Skeletal muscle cell (primary cell): ENCODE data around the gene TMEM63A.
"Not testable (repeated sequence)": the region's sequence is repeated elsewhere in the genome, so short reads cannot be mapped to it uniquely, and the experiment has no call there.

ENCODE experiments used
- DNase-seq: peaks from one replicate; pipeline ENCODE4 v3.0.0-alpha.2; 2010; ENCODE audit warnings: low read depth
- H3K4me3 ChIP-seq: 2 replicates; pipeline ENCODE4 v1.5.1; 2011; ENCODE audit warnings: low read depth, mild to moderate bottlenecking, control low read depth, low read length, moderate library complexity

Gene TMEM63A

DNA sequence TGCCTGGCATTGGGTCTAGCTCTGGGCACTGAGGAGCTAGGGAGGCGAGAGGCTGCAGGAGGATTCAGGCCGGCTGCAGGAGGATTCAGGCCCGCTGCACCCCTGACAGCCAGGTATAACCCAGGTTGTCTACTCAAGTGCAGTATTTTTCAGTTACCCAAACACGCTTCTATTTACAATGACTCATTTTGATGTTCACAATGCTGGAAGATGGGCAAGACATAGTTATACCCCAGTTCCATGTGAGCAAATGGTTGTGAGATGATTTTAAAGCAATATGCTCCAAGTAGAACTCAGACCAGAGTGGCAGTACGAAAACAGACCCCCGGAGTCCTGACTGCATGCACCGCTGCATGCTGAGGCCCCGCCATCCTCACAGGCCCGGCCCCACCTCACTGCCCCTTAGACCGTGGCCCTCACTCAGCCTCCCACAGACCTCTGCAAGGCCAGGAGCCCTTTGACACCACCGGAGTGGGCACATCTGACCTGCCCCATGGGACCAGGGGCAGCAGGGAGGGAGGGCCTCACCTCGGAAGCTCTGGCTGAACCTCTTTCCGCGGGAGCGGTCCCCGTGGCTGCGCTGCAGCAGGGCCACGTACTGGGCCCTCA, 6.2 kb upstream of the TMEM63A start:
- DNase-seq, result no peak

DNA sequence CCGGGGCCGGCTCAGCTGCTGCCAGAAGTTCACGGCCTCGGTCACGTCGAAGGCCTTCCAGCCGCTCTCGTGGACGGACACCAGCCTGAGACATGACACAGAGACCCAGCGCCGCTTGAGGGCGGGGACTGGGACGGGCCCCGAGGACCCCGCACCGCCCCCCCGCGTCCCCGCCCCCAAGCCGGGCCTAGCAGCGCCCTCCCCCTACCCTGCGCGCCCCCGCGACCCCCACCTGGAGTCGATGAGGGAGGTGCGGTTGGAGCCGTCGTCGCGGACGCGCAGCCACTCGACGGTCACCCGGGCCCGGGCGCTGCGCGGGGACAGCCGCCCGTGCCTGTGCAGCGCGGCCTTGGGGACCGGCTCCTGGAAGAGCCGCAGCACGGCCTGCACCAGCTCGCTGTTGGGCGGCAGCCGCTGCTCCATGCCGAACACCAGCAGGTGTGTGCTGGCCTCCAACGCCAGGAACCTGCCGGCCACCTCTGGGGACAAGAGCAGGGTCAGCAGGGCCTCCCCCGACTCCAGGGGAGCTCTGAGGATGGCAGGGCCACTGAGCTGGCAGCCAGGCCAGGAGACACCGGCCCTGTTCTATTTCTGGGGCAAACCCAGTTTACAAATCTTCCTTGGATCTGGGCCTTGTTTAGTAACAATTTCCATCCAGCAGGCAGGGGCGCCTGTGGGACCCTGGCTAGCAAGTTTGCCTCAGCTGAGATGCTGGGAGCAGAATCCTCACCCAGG, 5.5 kb upstream of the TMEM63A start:
- not testable (repeated sequence) for DNase-seq, H3K4me3 ChIP-seq

More for the DNA sequence above, 6.2 kb upstream of the TMEM63A start:
- H3K4me3 ChIP-seq, result no peak overlapping the region

DNA sequence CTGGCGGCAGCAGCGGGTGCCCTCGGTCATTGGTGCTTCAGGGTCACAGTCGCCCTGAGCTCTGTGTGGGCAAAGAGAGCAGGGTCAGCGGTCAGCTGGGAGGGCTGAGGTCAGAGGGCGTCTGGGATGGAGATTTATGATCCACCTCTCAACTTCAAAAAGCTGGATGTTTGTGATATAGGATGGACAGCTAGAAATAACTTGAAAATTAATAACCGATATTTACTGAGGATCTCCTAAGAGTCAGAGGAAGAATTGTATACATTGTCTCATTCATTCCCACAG, 4.8 kb upstream of the TMEM63A start:
- no peak for DNase-seq
- H3K4me3 ChIP-seq, result no peak overlapping the region

DNA sequence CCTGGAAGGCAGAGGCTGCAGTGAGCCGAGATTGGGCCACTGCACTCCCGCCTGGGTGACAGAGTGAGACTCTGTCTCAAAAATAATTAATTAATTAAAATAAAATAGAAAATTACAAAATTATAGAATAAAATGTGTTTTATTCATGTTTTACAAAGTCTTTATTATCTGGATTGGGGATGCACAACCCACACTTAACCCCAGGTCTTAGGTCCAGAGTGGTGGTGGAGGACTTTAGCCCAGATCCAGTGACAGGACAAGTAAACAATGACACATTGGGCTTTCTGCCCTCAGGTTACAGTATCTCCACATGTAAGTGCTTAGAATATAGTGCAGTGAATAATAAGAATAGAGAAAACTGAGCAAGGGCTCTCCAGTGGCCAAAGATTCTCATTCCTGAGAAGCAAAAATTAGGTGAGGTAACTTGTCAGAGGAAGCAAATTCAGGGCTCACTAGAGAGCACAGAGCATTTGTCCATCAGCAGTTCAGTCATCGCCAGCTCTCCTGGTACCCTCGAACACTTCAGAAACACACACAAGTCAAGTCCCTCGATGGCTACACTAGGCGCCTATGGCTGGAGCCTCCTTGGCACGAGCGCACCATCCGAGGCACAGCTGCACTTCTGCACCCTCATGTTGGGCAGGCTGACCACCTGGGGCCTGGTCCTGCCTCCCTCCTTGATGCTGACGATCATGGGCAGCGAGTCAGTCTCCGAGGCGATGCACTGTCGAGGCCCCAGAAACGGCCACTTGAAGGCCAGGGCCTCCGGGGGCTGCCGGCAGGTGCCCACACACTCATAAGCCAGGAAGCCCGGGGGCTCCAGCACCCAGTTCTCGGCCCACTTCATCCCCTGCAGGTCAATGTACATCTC, 4.2 kb upstream of the TMEM63A start:
- H3K4me3 ChIP-seq, result no peak overlapping the region
- no peak for DNase-seq

DNA sequence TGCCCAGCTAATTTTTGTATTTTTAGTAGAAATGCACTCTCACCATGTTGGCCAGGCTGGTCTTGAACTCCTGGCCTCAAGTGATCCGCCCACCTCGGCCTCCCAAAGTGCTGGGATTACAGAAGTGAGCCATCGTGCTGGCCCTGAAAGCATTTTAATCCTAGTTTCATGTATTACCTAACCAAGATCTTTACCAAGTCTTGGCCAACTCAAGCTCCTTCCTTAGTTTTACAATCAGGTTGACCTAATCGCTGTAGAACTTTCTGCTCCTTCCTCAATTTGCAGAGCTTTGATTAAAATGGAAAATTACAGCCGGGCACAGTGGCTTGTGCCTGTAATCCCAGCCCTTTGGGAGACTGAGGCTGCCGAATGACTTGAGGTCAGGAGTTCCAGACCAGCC, 3.2 kb upstream of the TMEM63A start:
- DNase-seq, result no peak
- no peak overlapping the region for H3K4me3 ChIP-seq

DNA sequence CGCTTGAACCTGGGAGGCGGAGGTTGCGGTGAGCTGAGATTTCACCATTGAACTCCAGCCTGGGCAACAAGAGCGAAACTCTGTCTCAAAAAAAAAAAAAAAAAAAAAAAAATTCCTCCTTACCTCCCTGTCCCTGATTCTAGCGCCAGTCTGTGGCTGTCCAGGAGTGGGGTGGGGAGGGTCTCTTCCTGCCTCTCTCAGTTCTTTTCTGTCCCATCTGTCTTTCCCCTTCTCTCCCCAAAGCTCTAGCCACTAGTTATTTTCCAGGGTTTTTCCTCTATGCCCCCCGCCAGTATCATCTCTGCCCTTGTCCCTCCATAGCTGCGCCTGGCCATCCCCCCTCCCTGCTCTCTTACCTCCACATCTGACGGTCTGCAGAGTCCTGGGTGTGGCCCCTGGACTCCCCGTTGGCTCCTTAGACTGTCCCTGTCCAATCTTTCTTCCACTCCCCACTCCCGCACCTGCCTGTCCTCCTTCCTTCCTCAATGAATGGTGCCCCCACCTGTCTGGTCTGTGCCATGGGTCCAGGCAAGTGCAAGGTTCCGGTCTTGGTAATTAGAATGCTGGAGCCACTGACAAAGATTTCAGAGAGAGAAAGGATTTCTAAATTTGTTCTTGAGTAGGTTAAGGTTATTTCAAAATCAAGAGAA, 1.6 kb upstream of the TMEM63A start:
- no peak for DNase-seq
- H3K4me3 ChIP-seq, result no peak overlapping the region

DNA sequence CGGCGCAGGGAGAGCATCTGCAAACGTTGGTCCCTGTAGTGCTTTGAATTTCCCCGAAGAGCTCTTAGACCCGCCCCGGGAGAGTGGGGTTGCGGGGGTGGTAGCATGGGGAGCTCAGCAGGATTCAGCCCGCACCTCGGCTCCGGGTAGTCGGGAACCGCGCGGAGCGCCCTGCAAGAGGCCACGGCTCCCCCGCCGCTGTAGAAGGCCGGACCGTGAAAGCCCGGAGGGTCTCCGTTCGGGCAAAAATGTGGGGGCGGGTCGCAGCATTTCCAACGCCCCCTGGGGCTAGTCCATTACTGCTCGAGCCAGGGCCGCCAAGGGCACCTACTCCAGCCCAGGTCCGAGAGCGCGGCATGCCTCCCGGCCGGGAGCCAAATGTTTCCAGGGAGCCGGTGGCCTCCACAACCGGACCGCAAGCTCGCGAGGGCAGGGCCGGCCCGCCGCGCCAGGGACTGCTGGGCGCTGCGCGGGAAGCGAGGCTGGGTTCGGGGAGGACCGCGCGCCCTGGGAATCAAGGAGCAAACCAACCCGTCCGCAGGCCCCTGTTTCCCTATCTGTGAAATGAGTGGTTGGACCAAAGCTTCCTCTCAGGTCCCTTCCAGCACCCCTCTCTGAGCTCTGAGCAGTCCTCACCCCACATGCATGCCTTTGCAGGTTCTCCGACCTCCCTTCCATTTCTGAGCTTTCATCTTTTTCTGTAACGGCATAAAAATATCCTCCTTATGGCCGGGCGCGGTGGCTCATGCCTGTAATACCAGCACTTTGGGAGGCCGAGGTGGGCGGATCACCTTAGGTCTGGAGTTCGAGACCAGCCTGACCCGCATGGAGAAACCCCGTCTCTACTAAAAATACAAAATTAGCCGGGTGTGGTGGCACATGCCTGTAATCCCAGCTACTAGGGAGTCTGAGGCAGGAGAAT, 775 bp upstream of the TMEM63A start:
- no peak for DNase-seq
- H3K4me3 ChIP-seq, result peak overlapping the region; percentile 96

DNA sequence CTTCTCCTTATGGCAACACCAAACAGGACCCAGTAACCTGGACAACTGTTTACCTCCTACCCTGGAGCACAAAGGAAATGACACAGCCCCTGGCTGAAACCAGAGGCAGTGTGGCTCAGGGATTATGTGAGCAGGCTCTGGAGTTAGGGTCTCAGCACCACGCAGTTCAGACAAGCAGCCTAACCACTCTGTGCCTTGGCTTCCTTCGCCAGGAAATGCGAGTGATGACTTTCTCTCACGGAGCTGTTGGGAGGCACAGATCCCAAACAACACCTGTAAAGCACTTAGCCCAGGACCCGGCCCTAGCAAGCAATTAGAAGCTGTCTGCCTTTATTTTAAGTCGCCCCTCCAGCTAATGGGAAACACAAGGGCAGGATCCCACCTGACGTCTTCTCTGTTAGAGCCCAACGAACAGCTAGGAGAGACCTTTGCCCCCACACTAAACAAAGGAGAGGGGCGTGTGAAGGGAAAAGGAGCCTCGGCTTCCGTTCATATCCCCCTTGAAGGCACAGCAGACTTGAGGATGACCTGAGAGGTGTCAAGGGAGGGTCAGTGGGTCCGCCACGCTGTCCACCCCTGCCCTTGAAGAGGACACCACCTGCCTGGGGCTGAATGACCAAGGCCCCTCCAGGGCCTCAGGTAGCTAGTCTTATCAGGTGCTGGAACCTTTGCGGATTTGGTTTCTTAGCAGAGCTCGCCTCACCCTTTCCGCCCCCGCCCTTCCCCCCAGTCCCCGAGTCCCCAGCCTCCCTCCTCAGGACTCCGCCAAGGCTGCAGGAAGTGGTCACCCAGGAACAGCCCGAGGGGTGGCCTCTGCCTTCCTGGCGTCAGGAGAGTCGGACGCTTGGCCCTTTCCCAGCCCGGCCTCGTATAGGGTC, 860 bp downstream of the TMEM63A start:
- H3K4me3 ChIP-seq, result peak overlapping the region; percentile 96
- DNase-seq, result no peak

DNA sequence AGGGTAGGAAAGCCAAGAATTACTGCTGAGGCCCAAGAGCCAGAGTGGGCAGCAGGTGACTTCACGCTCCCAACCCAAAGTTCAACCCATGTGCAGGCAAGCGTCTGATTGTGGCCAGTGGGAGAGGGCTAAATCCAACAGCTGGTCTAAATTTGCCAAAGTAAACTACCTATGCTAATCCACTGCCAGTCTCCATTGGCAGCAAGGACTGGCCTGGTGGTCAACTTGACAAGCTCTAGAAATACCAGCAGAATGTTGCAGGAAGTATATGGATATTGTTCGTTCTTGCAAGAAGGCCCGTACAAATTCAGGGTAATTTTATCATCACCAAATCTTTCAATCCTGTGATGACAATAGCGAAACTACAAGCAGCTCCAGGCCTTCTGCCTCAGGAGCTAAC, 1.5 kb downstream of the TMEM63A start:
- DNase-seq, result no peak
- no peak overlapping the region for H3K4me3 ChIP-seq

DNA sequence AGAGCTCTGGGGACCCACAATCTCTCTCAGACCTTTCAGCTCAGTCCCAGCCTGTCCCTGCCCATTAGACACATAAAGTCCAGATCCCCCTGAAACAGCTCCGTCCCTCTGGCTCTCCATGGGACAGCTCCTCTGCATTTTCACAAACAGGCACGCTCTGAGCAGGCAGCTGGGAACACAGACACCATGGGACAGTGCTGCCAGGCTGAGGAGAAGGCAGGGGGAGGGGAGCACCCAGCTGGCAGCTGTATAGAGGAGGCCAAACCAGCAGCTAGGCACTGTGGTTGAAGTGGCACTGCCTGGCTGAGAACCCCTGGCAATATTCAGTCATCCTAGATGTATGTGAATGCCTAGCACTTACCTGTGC, 2.0 kb downstream of the TMEM63A start:
- no peak for DNase-seq
- no peak overlapping the region for H3K4me3 ChIP-seq

DNA sequence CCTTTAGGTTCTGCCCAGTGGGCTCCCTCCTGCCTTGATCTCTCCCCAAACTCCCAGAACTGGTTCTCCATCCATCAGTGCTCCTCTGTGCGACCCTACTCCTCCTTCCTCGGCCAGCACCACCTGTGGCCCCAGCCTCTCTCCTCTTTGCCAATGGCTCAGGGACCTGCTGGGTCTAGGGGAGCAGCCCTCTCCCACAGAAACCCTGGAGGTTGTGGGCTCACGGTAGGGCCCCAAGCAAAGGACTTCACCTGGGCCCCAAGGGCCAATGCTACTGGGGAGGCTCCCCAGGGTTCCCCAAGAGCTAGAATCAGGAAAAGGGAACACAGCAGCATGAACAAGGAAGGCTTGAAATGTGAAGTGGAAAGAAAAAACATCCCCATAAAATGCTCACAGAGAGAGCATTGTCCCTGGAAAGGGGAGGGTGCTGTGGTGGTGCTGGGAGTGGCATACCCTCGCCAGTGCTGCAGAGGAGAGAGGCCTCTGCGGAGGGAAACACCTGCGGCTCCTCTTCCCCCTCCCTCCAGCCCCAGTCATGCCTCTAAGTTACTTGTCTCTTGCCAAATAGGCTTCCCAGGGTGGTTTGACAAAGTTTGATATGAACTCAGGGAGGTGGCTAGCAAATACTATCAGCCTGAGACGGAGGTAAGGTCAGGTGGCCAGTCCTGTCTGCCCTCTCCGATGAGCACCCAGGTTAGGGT, 2.5 kb downstream of the TMEM63A start:
- DNase-seq, result no peak
- no peak overlapping the region for H3K4me3 ChIP-seq

DNA sequence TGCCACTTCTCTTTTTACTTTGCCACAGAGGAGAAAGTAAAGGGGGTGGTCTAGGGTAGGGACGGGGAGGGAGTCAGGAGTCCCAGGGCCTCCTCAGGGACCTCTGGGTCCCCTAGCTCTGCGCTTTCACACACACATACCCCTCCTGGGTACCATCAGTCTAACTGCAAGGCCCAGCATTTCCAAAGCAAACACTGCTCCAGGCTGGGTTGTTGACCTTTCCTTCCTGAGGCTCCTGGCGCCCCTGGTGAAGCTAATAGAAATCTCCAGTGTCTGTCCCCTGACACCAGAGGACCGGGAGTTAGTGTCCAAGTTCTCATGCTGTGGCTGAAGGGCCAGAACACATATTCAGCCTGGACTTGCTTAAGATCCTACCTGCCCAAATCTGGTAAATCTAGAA, 3.9 kb downstream of the TMEM63A start:
- H3K4me3 ChIP-seq, result no peak overlapping the region
- DNase-seq, result no peak

DNA sequence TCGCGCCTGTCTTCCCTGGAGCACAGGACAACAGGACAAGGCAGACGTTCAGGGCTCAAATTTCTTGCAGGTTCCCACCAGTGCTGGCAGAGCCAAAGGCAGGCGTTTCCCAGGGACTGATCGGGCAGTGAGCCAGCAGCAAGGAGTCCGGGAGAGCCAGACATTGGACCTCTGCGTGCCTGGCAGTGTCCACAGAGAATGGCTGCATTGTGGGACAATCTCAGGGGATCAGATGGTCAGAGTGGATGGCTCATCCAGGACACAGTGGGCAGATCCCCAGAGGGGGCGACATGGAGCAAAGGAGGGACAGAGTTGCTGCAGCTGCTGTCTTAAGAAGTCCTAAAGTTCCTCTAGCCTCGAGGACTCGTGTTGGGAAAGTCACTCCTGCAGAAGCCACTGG, 4.6 kb downstream of the TMEM63A start:
- no peak for DNase-seq
- H3K4me3 ChIP-seq, result no peak overlapping the region

DNA sequence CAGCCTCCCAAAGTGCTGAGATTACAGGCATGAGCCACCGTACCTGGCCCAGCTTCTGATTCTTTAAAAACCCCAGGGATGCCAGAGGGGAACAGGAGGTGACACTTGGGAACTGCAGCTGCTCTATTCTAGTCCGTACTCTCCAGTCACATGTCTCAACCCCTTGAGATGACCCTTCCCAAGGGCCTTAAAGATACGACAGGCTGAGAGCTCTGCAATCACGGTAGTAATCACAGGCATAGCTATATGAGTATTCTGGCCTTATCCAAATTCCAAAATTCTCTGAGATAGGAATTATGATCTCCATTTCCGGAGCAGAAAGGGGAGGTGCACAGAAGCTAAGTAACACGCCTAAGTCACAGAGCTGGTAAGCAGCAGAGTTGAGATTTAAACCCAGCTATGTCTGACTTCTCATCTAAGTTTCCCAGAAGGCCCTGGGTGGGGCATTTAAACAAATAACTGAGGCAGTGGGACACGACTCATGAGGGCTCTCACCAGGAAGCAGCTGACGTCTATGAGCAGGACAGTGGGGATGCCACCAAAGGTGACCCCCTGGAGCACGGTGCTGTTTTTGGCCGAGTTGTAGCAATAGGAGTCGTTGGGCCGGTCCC, 5.2 kb downstream of the TMEM63A start:
- H3K4me3 ChIP-seq, result no peak overlapping the region
- DNase-seq, result no peak

DNA sequence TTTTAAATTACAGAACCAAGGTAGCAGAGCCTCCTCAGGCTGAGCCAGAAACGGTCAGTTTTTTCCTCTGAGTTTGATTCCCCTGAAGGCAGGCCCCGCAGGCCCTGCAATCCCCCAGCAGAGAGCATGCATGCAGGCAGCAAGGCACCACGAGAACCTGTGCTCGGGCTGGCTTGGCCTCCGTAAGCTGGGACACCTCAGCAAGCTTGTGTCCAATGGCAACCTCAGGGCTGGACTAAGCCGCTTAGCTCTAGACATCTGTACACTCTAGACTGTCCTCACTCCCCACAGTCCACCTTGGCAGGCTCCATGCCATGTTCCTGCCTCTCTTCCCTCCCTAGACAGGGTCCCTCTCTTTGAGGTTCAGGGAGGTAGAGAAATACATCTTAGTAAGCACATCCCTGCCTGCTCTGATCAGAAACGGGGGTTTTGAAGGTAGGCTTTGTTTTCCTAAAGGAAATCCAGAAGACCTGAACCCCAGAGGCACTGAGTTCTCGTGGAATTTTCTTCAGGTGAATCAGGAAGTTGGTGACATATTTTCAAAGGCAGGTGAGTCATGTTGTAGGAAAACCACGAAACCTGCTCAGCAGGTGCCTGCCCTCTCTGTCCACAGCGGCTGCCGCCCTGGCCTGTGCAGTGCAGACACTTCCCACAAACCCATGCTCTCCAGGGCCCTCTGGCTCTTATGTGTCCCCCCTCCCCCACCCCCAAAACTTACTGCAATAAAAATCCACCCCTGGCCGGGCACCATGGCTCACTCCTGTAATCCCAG, 7.0 kb downstream of the TMEM63A start:
- no peak overlapping the region for H3K4me3 ChIP-seq
- no peak for DNase-seq

DNA sequence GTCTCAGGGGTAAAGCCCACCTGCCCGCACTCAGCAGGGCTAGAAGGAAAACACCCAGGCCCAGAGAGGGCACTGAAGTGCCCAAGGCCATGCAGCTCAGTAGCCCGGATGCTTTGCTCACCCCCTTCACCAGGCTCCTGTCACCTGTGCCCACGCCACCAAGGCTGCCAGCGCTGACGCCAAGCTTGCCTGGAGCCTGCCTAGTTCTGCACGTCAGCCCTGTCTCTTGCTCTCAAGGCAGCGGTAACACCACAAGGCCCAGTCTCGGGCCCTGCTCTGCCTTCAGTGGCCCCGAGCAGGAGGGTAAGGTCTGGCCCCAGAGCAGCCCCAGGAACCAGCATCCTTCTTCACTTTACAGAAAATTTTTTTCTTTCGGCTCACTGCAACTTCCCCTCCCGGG, 7.7 kb downstream of the TMEM63A start:
- no peak overlapping the region for H3K4me3 ChIP-seq
- DNase-seq, result no peak
